ENCODE data around the gene CD74.
A peak's percentile ranks its signal among the peaks of the same experiment; 100 is the strongest.

Gene CD74

GRCh38 chr5:150412319-150413175 is at the start of gene CD74:
CD74 (minus strand) TSS chr5:150412910; CDS start chr5:150412749, 161 bp downstream.
- no peak for TF ChIP-seq CTCF (IDR thresholded peaks at IDR 0.05; ENCODE audit: unreplicated experiment in 3 of 3)
- Mint-ChIP-seq H3K9me3 (no peaks in the 10 kb centered on the region), H3K27ac (peak within 1 kb of the TSS; percentile 81 to 95 (median 89)), H3K27me3 (ENCODE audit: low read depth) (no peaks in the 10 kb centered on the region), H3K4me3 (peak within 1 kb of the TSS; percentile 85 to 90 (median 86)), H3K36me3 (ENCODE audit: low read depth) (no peaks in the 10 kb centered on the region), H3K4me1 (peaks cover 19% of the 10 kb centered on the region)

GRCh38 chr5:150461231-150461630 is 48.5 kb upstream of the CD74 start:
- Mint-ChIP-seq H3K27ac (no peak overlapping the region), H3K4me3 (no peak overlapping the region), H3K4me1 (peaks cover 33% of the 10 kb centered on the region), H3K27me3 (ENCODE audit: low read depth) (no peaks in the 10 kb centered on the region), H3K9me3 (no peaks in the 10 kb centered on the region), H3K36me3 (ENCODE audit: low read depth) (no peaks in the 10 kb centered on the region)
- no peak for TF ChIP-seq CTCF (IDR thresholded peaks at IDR 0.05; ENCODE audit: unreplicated experiment in 3 of 3)

GRCh38 chr5:150460781-150461180 is 48.1 kb upstream of the CD74 start:
- TF ChIP-seq CTCF (IDR thresholded peaks at IDR 0.05; ENCODE audit: unreplicated experiment in 3 of 3), result no peak
- H3K4me3 Mint-ChIP-seq, result no peak overlapping the region

GRCh38 chr5:150458802-150459557 is 46.3 kb upstream of the CD74 start:
- Mint-ChIP-seq H3K27ac (peak overlapping the region in 1 of 3 experiments; percentile 18), H3K4me1 (peaks cover 26% of the 10 kb centered on the region), H3K36me3 (ENCODE audit: low read depth) (no peaks in the 10 kb centered on the region), H3K9me3 (no peaks in the 10 kb centered on the region), H3K4me3 (peak overlapping the region in 2 of 3 experiments; percentile 8 to 49), H3K27me3 (ENCODE audit: low read depth) (no peaks in the 10 kb centered on the region)
- TF ChIP-seq CTCF (IDR thresholded peaks at IDR 0.05; ENCODE audit: unreplicated experiment in 3 of 3), result peak; percentile 78 to 83 (median 79)

More at GRCh38 chr5:150460781-150461180, 48.1 kb upstream of the CD74 start:
- Mint-ChIP-seq H3K4me1 (peaks cover 33% of the 10 kb centered on the region), H3K9me3 (no peaks in the 10 kb centered on the region), H3K27me3 (ENCODE audit: low read depth) (no peaks in the 10 kb centered on the region), H3K36me3 (ENCODE audit: low read depth) (no peaks in the 10 kb centered on the region), H3K27ac (peak overlapping the region; percentile 11 to 69 (median 58))

GRCh38 chr5:150457562-150458240 is 45.0 kb upstream of the CD74 start:
- Mint-ChIP-seq H3K27me3 (ENCODE audit: low read depth) (no peaks in the 10 kb centered on the region), H3K4me1 (peaks cover 25% of the 10 kb centered on the region), H3K27ac (no peak overlapping the region), H3K4me3 (peak overlapping the region in 2 of 3 experiments; percentile 37 to 56), H3K9me3 (no peaks in the 10 kb centered on the region), H3K36me3 (ENCODE audit: low read depth) (no peaks in the 10 kb centered on the region)
- TF ChIP-seq CTCF (IDR thresholded peaks at IDR 0.05; ENCODE audit: unreplicated experiment in 3 of 3), result no peak
